Endodermal cell (in vitro differentiated cells): Measurements from ENCODE around the gene KCNH4. TPM values are rescaled to one million over a fixed set of nuclear protein-coding genes. Genes with fewer than 3 reads are reported as not detected.

Source experiments
- DNase-seq: peaks from one replicate; pipeline ENCODE4 v3.0.0-alpha.2; 2017
- H3K27ac ChIP-seq: 2 replicates; pipeline ENCODE4 v1.5.1; 2013; ENCODE audit warnings: mild to moderate bottlenecking, low read depth, low read length, moderate library complexity
- H3K27me3 ChIP-seq: 2 replicates; pipeline ENCODE4 v1.6.1; 2013; ENCODE audit warnings: mild to moderate bottlenecking, low read length, moderate library complexity; ENCODE audit not compliant: insufficient read depth, control insufficient read depth, poor library complexity, severe bottlenecking
- H3K36me3 ChIP-seq: 2 replicates; pipeline ENCODE4 v1.7.0; 2013; ENCODE audit warnings: mild to moderate bottlenecking, low read length, moderate library complexity; ENCODE audit not compliant: control insufficient read depth, insufficient read depth
- H3K4me1 ChIP-seq: one replicate; pipeline ENCODE4 v1.7.0; 2013; ENCODE audit warnings: low read length; ENCODE audit not compliant: control insufficient read depth, insufficient read depth
- H3K4me3 ChIP-seq: 2 replicates; pipeline ENCODE4 v1.5.1; 2013; ENCODE audit warnings: mild to moderate bottlenecking, low read length, moderate library complexity
- H3K9ac ChIP-seq: 2 replicates; pipeline ENCODE4 v1.6.1; 2013; ENCODE audit warnings: mild to moderate bottlenecking, low read length, moderate library complexity; ENCODE audit not compliant: poor library complexity, severe bottlenecking; ENCODE audit errors: extremely low read depth
- H3K9me3 ChIP-seq: 2 replicates; pipeline ENCODE4 v1.6.1; 2013; ENCODE audit warnings: mild to moderate bottlenecking, low read length, moderate library complexity; ENCODE audit not compliant: control insufficient read depth
- H3K27ac Mint-ChIP-seq: 2 replicates; pipeline ENCODE4 v1.8.0; 2020; ENCODE audit warnings: mixed read lengths
- H3K27me3 Mint-ChIP-seq: 2 replicates; pipeline ENCODE4 v1.8.0; 2021; ENCODE audit warnings: mild to moderate bottlenecking, mixed read lengths; ENCODE audit not compliant: insufficient read depth
- H3K36me3 Mint-ChIP-seq: 2 replicates; pipeline ENCODE4 v1.8.0; 2020; ENCODE audit warnings: low read depth, mixed read lengths
- H3K4me1 Mint-ChIP-seq: 2 replicates; pipeline ENCODE4 v1.8.0; 2020; ENCODE audit warnings: mixed read lengths
- H3K4me3 Mint-ChIP-seq: 2 replicates; pipeline ENCODE4 v1.8.0; 2020; ENCODE audit warnings: mild to moderate bottlenecking, moderate library complexity, mixed read lengths
- H3K9me3 Mint-ChIP-seq: 2 replicates; pipeline ENCODE4 v1.8.0; 2020; ENCODE audit warnings: mild to moderate bottlenecking, mixed read lengths
- WGBS, 2 experiments: methylation state at CpG; one replicate each; pipeline versions ENCODE4 v1.1.5 to v1.1.7; 2013; ENCODE audit warnings: missing lambda C conversion rate in 2 of 2, mixed read lengths in 1 of 2; ENCODE audit not compliant: insufficient coverage in 1 of 2, insufficient read length in 1 of 2; 5-methylcytosine and 5-hydroxymethylcytosine counted together
- long read RNA-seq, 4 experiments: library from polyadenylated mRNA in 2 of 4; library from RNA in 1 of 4; library from capped mRNA in 1 of 4; stranded (forward) in 3 of 4; unstranded in 1 of 4; transcript quantifications; one replicate each; pipeline ENCODE4 v2.0.0, GENCODE V29; 2020 to 2021; ENCODE audit warnings: inconsistent platforms in 1 of 4
- polyA plus RNA-seq, 2 experiments: library from polyadenylated mRNA; stranded (reverse); fragments of 50-300 nt; gene quantifications; one replicate each; pipeline ENCODE4 v1.2.3, GENCODE V29; 2013
- total RNA-seq, 2 donors: library from RNA; stranded (reverse); fragmentation: NEBNext Ultra II Directional in 1 of 2; extraction: Animal tissue kit (Norgen Biotek cat#: 25700) in 1 of 2; gene quantifications; 2 replicates in 1 of 2; 3 replicates in 1 of 2; pipeline ENCODE4 v1.2.1, GENCODE V29; 2021
- TF ChIP-seq, protein P1 (sequence below): fragments of 200-600 bp; sonication (generic); conservative IDR thresholded peaks from 2 replicates; pipeline ENCODE4 v1.5.0; 2021; ENCODE audit warnings: antibody characterized with exemption, mild to moderate bottlenecking

Gene KCNH4
- not detected for total RNA-seq
- 0.36 TPM for polyA plus RNA-seq (2013, experiment 1 of 2)
- polyA plus RNA-seq (2013, experiment 2 of 2) = 0.12 TPM
- long read RNA-seq, experiment 1 = 0 reads
- long read RNA-seq, experiment 2 = 0 reads
- long read RNA-seq, experiment 3 = 0 reads
- long read RNA-seq, experiment 4 = 0 reads

DNA sequence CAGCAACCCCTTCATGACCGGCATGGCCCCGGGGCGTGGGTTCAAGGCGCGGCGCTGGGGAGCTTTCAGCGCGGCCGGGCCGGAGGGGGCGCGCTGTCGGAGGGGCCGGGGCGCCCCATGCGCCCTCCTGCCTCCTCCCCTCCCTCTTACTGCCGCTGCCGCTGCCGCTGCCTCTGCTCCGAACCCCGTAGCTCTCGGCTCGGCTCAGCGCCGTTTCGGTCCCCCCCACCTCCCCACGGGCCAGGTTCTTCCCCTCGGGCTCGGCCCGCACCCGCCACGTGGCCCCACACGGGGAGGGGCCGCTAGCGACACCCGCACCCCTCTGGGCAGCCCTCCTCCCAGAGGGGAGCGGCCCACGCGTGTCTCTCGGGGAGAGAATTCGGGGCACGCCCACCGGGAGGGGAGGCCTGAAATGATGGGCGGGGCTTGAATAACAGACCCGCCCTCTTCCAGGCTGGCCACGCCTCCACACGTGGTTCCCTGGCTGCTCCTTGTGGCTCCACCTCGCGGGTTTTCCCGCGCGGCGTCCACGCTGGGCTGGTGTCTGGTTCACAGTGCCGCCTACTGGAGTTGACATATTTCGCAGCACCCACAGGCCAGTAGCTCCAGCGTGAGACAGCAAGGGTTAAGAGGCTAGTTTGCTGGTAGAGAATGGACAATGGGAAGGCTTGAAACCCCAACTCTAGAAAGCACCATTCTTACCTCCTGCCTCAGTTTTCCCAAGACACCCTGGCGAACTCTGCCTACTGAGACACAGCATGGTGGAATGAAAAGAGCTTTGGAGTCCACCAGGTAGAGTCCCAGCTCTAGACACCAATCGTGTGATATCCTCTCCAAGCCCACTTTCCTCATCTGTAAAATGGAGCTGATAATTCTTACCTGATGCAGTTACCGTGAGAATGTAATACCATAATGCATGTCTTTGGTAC, at the start of gene KCNH4:
TSS of gene KCNH4 (minus strand) at position 221 of the 929 bp plus-strand sequence. CDS start at position 24, 197 bp downstream.
- 6 to 13% methylated on average over 22 to 60 of the region's 60 CpGs for WGBS, 2 experiments
- peaks cover 69% of the 10 kb centered on the region for H3K27me3 ChIP-seq

DNA sequence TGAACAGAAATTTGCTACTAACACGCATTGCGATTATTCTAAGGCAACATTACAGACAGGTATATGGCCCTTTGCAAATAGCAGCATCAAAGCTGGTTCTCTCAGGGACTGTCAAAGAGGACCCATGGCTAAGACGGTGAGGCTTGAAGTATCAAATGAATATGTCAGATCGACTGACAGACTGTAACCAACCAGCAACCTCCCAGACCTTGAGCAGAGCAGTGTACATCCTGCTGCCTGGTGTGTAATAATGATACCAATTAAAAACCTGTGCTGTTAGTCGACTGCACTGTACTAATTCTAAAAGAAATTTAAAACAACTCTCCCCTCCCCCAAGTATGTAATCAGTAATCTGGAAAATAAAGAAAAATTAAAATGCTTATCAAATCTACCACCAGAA, 49.3 kb upstream of the KCNH4 start:
- Histone ChIP-seq H3K9me3 (no peaks in the 10 kb centered on the region), H3K9ac (no peak overlapping the region), H3K36me3 (peaks cover 11% of the 10 kb centered on the region), H3K27ac (no peak overlapping the region), H3K27me3 (no peaks in the 10 kb centered on the region), H3K4me3 (no peak overlapping the region), H3K4me1 (no peaks in the 10 kb centered on the region)
- TF ChIP-seq, protein P1, sequence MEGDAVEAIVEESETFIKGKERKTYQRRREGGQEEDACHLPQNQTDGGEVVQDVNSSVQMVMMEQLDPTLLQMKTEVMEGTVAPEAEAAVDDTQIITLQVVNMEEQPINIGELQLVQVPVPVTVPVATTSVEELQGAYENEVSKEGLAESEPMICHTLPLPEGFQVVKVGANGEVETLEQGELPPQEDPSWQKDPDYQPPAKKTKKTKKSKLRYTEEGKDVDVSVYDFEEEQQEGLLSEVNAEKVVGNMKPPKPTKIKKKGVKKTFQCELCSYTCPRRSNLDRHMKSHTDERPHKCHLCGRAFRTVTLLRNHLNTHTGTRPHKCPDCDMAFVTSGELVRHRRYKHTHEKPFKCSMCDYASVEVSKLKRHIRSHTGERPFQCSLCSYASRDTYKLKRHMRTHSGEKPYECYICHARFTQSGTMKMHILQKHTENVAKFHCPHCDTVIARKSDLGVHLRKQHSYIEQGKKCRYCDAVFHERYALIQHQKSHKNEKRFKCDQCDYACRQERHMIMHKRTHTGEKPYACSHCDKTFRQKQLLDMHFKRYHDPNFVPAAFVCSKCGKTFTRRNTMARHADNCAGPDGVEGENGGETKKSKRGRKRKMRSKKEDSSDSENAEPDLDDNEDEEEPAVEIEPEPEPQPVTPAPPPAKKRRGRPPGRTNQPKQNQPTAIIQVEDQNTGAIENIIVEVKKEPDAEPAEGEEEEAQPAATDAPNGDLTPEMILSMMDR = no peak
- peaks cover 2% of the 10 kb centered on the region for H3K4me1 Mint-ChIP-seq
- H3K36me3 Mint-ChIP-seq = peaks cover 3% of the 10 kb centered on the region
- no peak overlapping the region for H3K27ac Mint-ChIP-seq
- DNase-seq = no peak
- H3K4me3 Mint-ChIP-seq = no peak overlapping the region
- no peaks in the 10 kb centered on the region for H3K27me3 Mint-ChIP-seq
- WGBS, 2 experiments = 97% methylated on average over 4 of the region's 5 CpGs
- H3K9me3 Mint-ChIP-seq = no peaks in the 10 kb centered on the region

More for the DNA sequence above, at the start of gene KCNH4:
- no peaks in the 10 kb centered on the region for H3K36me3 ChIP-seq
- H3K36me3 Mint-ChIP-seq = no peaks in the 10 kb centered on the region
- TF ChIP-seq, protein P1 = peak; percentile 65
- no peaks in the 10 kb centered on the region for H3K9me3 ChIP-seq
- H3K4me1 ChIP-seq = peaks cover 4% of the 10 kb centered on the region
- H3K4me3 ChIP-seq = peak within 1 kb of the TSS; percentile 68
- H3K27me3 Mint-ChIP-seq = peaks cover 80% of the 10 kb centered on the region
- no peak within 1 kb of the TSS for H3K9ac ChIP-seq
- peak; percentile 91 for DNase-seq
- H3K27ac Mint-ChIP-seq = no peak within 1 kb of the TSS
- no peak within 1 kb of the TSS for H3K27ac ChIP-seq
- no peaks in the 10 kb centered on the region for H3K9me3 Mint-ChIP-seq
- peaks cover 8% of the 10 kb centered on the region for H3K4me1 Mint-ChIP-seq
- H3K4me3 Mint-ChIP-seq = peak within 1 kb of the TSS; percentile 53

DNA sequence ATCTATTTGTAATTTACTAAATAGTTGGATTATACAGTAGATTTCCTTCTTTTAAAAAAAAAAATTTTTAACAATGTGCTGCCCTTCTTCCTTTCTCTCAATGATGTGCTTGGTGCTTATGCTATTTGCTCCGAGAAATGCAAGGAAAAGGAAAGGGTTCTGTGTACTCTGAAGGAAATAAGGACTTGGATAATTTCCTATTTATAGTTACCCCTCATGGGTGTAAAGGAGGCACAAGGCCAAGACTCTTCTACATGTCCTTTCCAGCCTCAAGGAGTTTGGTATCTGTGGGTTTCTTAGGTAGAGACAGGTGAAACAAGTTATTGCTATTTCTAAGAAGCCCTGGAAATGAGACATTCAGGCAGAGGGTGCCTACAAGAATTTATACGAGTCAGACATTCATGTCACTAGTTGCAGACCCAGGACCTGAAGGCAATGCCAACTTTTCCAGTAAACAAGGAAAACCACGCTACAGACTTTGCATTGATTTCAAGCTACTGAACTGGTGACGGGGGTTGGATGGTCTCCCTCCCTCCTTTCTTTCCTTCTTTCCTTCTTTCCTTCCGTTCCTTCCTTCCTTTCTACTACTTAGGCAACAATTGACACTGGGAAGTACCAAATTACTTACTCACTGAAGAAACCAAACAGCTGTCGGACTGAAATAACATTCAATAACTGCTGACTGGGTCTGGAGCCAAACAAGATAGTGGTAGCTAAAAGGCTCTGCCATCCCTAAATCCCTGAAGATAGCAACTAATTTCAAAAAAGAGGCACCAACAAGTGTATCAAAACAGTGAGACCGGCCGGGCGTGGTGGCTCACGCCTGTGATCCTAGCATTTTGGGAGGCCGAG, 47.1 kb upstream of the KCNH4 start:
- H3K27ac Mint-ChIP-seq = no peak overlapping the region
- Histone ChIP-seq H3K27me3 (no peaks in the 10 kb centered on the region), H3K9ac (no peak overlapping the region), H3K27ac (no peak overlapping the region), H3K4me1 (no peaks in the 10 kb centered on the region), H3K9me3 (no peaks in the 10 kb centered on the region), H3K4me3 (no peak overlapping the region), H3K36me3 (peaks cover 27% of the 10 kb centered on the region)
- no peaks in the 10 kb centered on the region for H3K9me3 Mint-ChIP-seq
- no peaks in the 10 kb centered on the region for H3K27me3 Mint-ChIP-seq
- H3K4me3 Mint-ChIP-seq = no peak overlapping the region
- peaks cover 13% of the 10 kb centered on the region for H3K36me3 Mint-ChIP-seq
- TF ChIP-seq, protein P1 = no peak
- no peaks in the 10 kb centered on the region for H3K4me1 Mint-ChIP-seq
- no peak for DNase-seq
- 93 to 97% methylated on average over 8 to 11 of the region's 11 CpGs for WGBS, 2 experiments
